GM19328 (cell line): ENCODE data around the gene EXOSC9.
"Not testable (repeated sequence)": the region's sequence is repeated elsewhere in the genome, so short reads cannot be mapped to it uniquely, and the experiment has no call there.

Experiments used
- ATAC-seq: cut with Tn5 transposase; IDR thresholded peaks from one replicate; pipeline ENCODE4 v1.9.1; 2021; ENCODE audit warnings: mild to moderate bottlenecking, moderate library complexity; ENCODE audit not compliant: unreplicated experiment

EXOSC9 gene

GRCh38 chr4:121800961-121801714 is at the start of gene EXOSC9:
Gene EXOSC9 (plus strand): TSS chr4:121801323. CDS start chr4:121801425, 102 bp downstream.
- peak; percentile 73 for ATAC-seq

GRCh38 chr4:121752142-121752541 is 49.0 kb upstream of the EXOSC9 start:
- ATAC-seq: not testable (repeated sequence)

- ATAC-seq: no peak
Measured at GRCh38 chr4:121758925-121759568, 42.1 kb upstream of the EXOSC9 start.

- no peak for ATAC-seq
Measured at GRCh38 chr4:121760205-121760604, 40.9 kb upstream of the EXOSC9 start.

GRCh38 chr4:121764303-121764701 is 36.8 kb upstream of the EXOSC9 start:
- no peak for ATAC-seq

- ATAC-seq: no peak
Measured at GRCh38 chr4:121764702-121765367, 36.3 kb upstream of the EXOSC9 start, which contains the start of gene SMIM43. Gene SMIM43 (minus strand): TSS chr4:121765164. CDS start chr4:121765105, 59 bp downstream.

GRCh38 chr4:121765368-121765705 is 35.8 kb upstream of the EXOSC9 start:
- no peak for ATAC-seq

GRCh38 chr4:121765971-121766538 is 35.1 kb upstream of the EXOSC9 start:
- no peak for ATAC-seq

- ATAC-seq: no peak
Measured at GRCh38 chr4:121767166-121767565, 34.0 kb upstream of the EXOSC9 start.

- no peak for ATAC-seq
Measured at GRCh38 chr4:121769341-121769740, 31.8 kb upstream of the EXOSC9 start.

- ATAC-seq: no peak
Measured at GRCh38 chr4:121771869-121772268, 29.3 kb upstream of the EXOSC9 start.

- ATAC-seq: no peak
Measured at GRCh38 chr4:121773883-121774282, 27.2 kb upstream of the EXOSC9 start.

- no peak for ATAC-seq
Measured at GRCh38 chr4:121776610-121777401, 24.3 kb upstream of the EXOSC9 start.

GRCh38 chr4:121777625-121778024 is 23.5 kb upstream of the EXOSC9 start:
- peak; percentile 44 for ATAC-seq

GRCh38 chr4:121778991-121779628 is 22.0 kb upstream of the EXOSC9 start:
- ATAC-seq: no peak

GRCh38 chr4:121783210-121783609 is 17.9 kb upstream of the EXOSC9 start:
- no peak for ATAC-seq

GRCh38 chr4:121784401-121784800 is 16.7 kb upstream of the EXOSC9 start:
- no peak for ATAC-seq

GRCh38 chr4:121784975-121785374 is 16.1 kb upstream of the EXOSC9 start:
- ATAC-seq: no peak

- no peak for ATAC-seq
Measured at GRCh38 chr4:121785479-121785878, 15.6 kb upstream of the EXOSC9 start.

GRCh38 chr4:121786221-121786620 is 14.9 kb upstream of the EXOSC9 start:
- no peak for ATAC-seq
